Stimulated activated CD8-positive, alpha-beta memory T cell treated with anti-CD3 and anti-CD28 coated beads, Interleukin-4, amount 100 ng/mL, for 4 hours (primary cell): ENCODE data around the gene SSB.
A peak's percentile ranks its signal among the peaks of the same experiment; 100 is the strongest.
"Not testable (repeated sequence)": the region's sequence is repeated elsewhere in the genome, so short reads cannot be mapped to it uniquely, and the experiment has no call there.

ENCODE experiments used
- DNase-seq, 2 donors: peaks; one replicate each; pipeline ENCODE4 v3.0.0-alpha.2; 2020; ENCODE audit warnings: low read depth in 2 of 2, low spot score in 1 of 2

SSB gene

DNA sequence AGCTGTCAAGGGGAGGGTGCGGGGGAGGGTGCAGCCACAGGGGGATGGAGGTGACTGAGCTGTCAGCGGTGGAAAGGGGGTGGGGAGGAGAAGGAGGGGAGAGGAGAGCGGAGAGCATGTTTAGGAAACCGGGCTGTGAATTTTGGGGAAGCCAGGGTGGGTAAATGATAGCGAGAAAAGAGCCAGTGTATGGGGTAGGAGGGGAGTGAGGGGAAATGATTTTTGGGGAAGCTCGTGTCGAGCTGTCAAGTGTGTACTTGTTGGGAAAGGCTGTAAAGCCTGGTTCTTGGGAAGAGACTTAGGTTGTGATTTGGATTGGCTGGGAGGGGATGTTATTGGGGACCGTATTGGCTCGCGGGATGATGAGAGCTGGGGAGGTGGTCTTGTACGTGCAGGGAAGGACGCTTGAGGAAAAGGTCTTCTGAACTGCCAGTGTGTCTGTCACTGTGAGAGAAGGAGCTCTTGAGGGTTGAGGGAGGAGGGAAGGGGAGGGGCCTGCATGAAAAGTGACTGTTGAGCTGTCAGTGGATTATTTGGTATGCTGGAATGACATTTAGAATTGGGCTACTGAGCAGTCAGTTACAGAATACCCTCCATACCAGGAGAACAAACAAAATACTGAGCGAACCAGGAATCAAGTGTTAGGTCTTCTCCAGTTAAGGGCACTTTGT, 29.6 kb downstream of the SSB start:
- peak; percentile 20 to 26 for DNase-seq

- no peak for DNase-seq
These were observed 35.7 kb downstream of the SSB start for GRCh38 chr2:169834401-169834800.

- no peak for DNase-seq
These were observed 40.2 kb downstream of the SSB start for GRCh38 chr2:169838743-169839489.

DNA sequence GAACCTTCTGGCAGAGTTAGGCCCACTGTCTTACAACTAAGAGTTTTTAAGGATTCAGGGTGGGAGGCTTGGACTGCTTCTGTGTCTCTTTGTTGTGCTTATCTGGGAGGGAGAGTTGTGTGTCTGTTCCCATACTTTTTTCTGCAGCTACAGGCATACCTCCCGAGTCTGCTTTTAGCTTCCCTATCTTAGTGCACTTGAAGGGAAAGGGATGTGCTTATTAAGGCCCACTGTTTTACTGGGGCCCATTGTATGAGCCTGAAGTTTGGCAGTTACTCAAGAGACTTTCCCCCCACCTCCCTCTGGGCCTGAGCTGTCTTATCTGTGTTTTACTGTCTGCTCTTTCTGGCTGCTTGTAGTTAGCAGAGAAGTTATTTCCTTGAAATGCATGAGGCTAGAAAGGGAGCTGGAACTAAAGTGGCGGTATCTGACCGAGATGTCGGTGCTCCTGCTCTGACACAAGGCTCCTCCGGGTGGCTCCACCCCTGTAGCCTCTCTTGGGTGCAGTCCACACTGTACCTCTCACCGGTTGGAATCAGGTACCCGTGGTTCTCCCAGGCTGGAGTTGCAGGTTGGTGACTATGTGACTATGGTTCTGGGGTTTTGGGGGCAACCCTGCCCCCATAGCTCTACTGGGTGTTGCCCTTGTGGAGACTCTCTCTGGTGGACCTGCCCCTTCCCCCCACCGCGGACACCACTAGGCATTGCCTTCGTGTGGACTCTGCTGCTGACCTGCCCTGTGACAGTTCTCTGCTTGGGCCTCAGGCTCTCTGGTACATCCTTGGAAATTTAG, 41.5 kb downstream of the SSB start:
- no peak for DNase-seq

DNA sequence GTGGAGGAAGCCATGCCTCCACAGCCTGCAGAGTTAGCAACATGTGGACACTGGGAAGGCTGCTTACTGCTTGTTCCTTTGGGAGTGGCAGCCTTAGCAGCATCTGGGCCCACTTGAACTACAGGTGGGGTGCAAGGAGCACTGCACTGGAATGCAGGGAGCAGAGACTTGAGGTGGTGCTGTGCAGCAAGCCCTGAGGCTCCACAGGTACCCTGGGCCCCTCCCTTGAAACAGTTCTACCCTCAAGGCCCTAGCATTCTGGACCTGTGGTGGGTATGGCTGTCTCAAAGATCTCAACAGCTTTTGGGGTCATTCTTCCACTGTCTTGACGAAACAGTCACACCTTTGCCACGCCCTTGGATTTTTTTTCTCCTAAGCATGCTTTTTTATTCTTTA, 42.1 kb downstream of the SSB start:
- no peak for DNase-seq

DNA sequence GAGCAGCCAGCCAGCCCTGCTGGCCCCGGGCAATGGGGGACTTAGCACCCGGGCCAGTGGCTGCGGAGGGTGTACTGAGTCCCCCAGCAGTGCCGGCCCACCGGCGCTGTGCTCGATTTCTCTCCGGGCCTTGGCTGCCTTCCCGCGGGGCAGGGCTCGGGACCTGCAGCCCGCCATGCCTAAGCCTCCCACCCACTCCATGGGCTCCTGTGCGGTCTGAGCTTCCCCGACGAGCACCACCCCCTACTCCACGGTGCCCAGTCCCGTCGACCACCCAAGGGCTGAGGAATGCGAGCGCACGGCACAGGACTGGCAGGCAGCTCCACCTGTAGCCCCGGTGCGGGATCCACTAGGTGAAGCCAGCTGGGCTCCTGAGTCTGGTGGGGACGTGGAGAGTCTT, 43.0 kb downstream of the SSB start:
- DNase-seq: not testable (repeated sequence)

- DNase-seq: no peak
These were observed 46.3 kb downstream of the SSB start for GRCh38 chr2:169845016-169845415.

DNA sequence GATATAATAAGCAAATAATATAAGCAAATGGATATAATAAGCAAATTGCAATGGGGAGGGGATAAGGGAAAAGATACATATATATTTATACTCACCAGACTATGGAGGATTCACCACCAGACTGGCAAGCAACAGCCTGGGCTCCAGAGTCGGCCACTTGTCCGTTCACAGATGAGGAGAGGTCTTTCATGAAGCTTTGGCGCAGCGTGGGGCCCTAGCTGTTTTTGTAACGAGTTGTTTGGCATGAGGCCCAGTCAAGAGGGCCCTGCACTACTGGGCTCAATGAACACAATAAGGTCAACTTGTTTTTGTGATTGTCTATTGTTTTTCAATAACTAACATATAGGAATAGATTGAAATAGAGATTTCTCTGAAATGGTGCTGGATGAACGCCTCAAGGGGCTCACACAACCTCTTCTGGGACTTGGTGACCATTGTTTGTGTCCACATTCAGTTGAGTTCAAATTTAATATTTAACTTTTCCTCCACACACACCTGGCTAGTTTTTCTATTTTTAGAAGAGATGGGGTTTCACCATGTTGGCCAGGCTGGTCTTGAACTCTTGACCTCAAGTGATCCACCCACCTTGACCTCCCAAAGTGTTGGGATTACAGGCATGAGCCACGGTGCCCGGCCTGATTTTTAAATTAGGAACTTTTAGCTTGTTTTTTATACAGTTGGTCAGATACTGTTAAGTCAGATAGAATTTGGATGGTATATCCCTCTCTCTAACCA, 50.5 kb downstream of the SSB start:
- DNase-seq: not testable (repeated sequence)

GRCh38 chr2:169849710-169850109, 51.0 kb downstream of the SSB start:
- DNase-seq: no peak

GRCh38 chr2:169853041-169853668, 54.5 kb downstream of the SSB start:
- DNase-seq: no peak

DNA sequence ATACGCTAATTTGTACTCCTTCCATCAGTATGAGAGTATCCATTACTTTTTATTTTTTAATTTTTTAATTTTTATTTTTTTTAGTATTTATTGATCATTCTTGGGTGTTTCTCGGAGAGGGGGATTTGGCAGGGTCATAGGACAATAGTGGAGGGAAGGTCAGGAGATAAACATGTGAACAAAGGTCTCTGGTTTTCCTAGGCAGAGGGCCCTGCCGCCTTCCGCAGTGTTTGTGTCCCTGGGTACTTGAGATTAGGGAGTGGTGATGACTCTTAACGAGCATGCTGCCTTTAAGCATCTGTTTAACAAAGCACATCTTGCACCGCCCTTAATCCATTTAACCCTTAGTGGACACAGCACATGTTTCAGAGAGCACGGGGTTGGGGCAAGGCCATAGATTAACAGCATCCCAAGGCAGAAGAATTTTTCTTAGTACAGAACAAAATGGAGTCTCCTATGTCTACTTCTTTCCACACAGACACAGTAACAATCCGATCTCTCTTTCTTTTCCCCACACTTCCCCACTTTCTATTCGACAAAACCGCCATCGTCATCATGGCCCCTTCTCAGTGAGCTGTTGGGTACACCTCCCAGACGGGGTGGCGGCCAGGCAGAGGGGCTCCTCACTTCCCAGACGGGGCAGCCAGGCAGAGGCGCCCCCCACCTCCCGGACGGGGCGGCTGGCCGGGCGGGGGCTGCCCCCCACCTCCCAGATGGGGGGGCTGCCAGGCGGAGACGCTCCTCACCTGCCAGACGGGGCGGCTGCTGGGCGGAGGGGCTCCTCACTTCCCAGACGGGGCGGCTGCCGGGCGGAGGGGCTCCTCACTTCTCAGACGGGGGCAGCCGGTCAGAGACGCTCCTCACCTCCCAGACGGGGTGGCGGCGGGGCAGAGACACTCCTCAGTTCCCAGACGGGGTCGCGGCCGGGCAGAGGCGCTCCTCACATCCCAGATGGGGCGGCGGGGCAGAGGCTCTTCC, 56.9 kb downstream of the SSB start:
- not testable (repeated sequence) for DNase-seq

GRCh38 chr2:169859423-169859822, 60.8 kb downstream of the SSB start:
- DNase-seq: no peak

- DNase-seq: no peak
These were observed 61.5 kb downstream of the SSB start for GRCh38 chr2:169860149-169860548.
